Fibroblast of the aortic adventitia (primary cell): ENCODE measurements around the gene SH2D6. TPM values are rescaled to one million over a fixed set of nuclear protein-coding genes. Genes with fewer than 3 reads are reported as not detected.
"Not testable (repeated sequence)": the region's sequence is repeated elsewhere in the genome, so short reads cannot be mapped to it uniquely, and the experiment has no call there.

ENCODE experiments used
- DNase-seq: peaks from one replicate; pipeline ENCODE4 v3.0.0-alpha.2; 2010; ENCODE audit warnings: low read depth
- H3K4me3 ChIP-seq: 2 replicates; pipeline ENCODE4 v1.5.1; 2011; ENCODE audit warnings: low read depth, mild to moderate bottlenecking, control low read depth, low read length, moderate library complexity
- CTCF ChIP-seq: IDR thresholded peaks from 2 replicates; pipeline ENCODE4 v1.5.1; 2011; ENCODE audit warnings: mild to moderate bottlenecking, low read length, control low read depth, inconsistent platforms; ENCODE audit not compliant: insufficient read depth
- total RNA-seq: library from RNA; depleted of rRNA; stranded (reverse); fragments of >200 nt; gene quantifications from 2 replicates; pipeline ENCODE4 v1.2.3, GENCODE V29; 2012; ENCODE audit warnings: low replicate concordance

Gene SH2D6
- total RNA-seq, 1 donor = 0.27 TPM

- DNase-seq = no peak
- H3K4me3 ChIP-seq = no peak overlapping the region
- no peak for TF ChIP-seq CTCF
These were observed 40.3 kb upstream of the SH2D6 start for GRCh38 chr2:85378257-85378656.

- TF ChIP-seq CTCF = no peak
- DNase-seq = no peak
- H3K4me3 ChIP-seq = no peak overlapping the region
These were observed 38.5 kb upstream of the SH2D6 start for GRCh38 chr2:85380048-85380447.

- DNase-seq, H3K4me3 ChIP-seq: not testable (repeated sequence)
These were observed 35.4 kb upstream of the SH2D6 start for GRCh38 chr2:85383151-85383550.

- DNase-seq = no peak
- no peak for TF ChIP-seq CTCF
These were observed 34.7 kb upstream of the SH2D6 start for GRCh38 chr2:85383850-85384249.

GRCh38 chr2:85385746-85386145, 32.8 kb upstream of the SH2D6 start:
- no peak overlapping the region for H3K4me3 ChIP-seq
- no peak for TF ChIP-seq CTCF
- DNase-seq = no peak

More at GRCh38 chr2:85383850-85384249, 34.7 kb upstream of the SH2D6 start:
- H3K4me3 ChIP-seq = no peak overlapping the region

GRCh38 chr2:85387754-85388153, 30.8 kb upstream of the SH2D6 start:
- no peak for TF ChIP-seq CTCF
- no peak for DNase-seq
- H3K4me3 ChIP-seq = no peak overlapping the region

GRCh38 chr2:85388878-85389538, 29.5 kb upstream of the SH2D6 start:
- no peak for DNase-seq
- no peak overlapping the region for H3K4me3 ChIP-seq
- TF ChIP-seq CTCF = no peak
